NCI-H2196 (cell line): ENCODE data around the gene LTC4S.

Experiments
- DNase-seq: peaks from one replicate; lab custom pipeline; 2025; ENCODE audit not compliant: unreplicated experiment; lab: John Stamatoyannopoulos, UW

LTC4S gene

DNA sequence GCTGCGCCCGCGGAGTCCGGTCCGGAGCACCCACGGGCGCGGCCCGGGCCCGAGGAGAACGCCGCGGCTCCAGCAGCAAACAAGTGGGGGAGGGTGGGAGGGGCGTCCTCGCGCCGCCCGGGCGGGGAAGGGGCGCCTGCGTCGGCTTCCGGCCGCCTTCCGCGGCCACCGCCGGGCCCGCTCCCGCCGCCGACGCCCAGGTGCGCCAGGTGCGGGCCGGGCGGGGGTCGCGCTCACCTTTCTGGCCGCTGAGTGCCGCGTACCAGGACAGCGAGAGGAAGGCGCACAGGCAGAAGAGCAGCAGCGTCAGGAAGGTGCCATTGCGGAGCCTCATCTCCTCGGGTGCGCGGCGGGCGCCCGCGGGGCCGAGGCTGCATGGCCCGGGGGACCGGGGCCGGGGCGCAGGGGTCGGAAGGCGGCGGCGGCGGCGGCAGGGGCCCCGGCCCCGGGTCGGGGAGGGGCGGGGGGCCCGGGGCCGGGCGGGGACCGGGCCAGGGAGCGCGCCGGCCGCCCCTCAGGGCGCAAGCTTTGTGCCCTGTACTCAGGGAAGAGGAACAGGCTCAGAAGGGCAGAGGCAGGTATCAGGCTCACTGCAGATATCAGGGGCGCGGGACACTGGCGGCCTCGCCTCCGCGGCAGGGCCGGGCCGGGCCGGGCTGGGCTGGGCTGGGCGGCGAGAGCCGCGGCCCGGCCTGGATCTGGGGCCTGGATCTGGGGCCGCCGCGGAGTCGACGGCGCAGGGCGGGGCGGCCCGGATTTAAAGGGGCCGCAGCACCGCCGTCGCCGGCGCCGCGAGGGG is 12.7 kb downstream of the LTC4S start, which contains the start of gene MGAT4B:
MGAT4B (minus strand) TSS at position 617 of the 799 bp plus-strand sequence; CDS start at position 334, 283 bp downstream.
- peak; percentile 74 for DNase-seq

DNA sequence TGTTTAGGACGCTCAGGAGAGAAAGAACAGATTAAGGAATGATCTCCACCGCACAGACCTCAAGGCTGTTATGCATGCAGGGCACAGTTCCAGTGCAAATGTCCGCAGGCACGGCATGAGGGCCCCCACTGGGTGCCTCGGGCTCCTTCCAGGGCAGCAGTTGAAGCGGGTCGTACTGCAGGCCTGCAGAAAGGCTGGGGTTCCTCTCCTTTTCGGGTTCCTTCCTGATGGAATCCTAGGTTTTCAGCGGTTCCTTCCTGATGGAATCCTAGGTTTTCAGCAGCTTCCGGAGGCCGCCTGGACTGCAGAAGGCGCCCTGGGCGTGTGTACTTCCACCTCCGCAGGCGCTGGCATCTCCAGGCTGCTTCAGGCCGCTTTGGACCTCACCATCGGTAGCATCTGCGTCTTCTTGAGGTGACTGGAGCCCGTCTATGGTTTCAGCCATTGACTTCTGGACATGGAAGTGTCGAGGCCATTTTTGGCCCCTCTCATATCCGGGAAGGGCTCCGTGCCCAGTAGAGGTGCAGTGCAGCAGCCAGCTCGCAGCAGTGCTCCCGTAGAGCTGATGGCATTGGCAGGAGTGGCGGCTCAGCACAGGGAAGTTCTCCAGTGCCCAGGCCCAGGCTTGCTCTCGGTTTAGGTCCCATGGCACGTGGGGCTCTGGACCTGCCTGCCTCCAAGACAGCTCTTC is 18.5 kb downstream of the LTC4S start:
- DNase-seq, result no peak

DNA sequence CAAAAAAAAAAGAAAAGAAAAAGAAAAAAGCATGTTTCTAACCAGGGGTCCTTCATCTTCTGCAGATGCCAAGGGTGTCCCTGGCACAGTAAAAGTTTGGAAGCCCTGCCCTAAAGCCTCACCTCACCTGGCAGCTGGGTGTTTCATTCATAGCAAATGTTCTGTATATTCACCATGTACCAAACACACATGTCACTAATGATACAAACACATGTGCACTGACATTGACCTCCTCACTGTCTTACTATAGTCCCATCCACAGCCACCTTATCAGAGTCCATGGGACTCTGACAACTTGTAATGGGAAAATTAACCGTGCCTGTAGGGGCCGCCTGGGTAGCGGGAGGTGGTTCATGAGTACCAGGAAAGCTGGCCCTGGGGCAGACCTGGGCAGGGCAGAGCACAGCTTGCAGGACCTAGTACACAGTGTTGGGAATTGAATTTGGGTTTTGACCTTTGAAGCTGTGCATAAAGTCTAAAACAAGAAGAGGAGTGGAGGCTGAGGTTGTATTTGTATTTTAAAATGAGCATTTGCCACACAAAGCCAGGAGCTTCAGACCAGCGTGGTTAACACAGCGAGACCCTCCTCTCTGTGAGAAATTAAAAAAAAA is 19.3 kb downstream of the LTC4S start:
- no peak for DNase-seq

DNA sequence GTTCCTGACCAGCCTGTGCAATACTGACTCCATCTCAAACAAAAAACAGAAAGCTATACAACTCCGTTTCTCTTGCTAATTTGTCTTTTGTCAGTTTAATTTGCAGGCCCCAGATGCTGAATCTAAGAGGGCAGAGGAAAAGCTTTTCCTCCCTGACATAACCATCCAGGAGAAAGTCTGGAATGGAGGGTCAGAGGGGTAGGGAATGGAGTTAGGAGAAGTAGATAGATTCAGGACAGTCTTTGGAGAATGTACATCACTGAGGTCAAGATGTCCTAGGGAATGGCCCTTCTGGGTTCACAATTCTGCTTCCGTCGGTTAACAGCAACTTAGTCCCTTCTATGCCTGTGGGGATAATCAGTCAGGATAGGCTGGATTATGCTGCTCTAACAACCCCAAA is 20.3 kb downstream of the LTC4S start:
- no peak for DNase-seq

DNA sequence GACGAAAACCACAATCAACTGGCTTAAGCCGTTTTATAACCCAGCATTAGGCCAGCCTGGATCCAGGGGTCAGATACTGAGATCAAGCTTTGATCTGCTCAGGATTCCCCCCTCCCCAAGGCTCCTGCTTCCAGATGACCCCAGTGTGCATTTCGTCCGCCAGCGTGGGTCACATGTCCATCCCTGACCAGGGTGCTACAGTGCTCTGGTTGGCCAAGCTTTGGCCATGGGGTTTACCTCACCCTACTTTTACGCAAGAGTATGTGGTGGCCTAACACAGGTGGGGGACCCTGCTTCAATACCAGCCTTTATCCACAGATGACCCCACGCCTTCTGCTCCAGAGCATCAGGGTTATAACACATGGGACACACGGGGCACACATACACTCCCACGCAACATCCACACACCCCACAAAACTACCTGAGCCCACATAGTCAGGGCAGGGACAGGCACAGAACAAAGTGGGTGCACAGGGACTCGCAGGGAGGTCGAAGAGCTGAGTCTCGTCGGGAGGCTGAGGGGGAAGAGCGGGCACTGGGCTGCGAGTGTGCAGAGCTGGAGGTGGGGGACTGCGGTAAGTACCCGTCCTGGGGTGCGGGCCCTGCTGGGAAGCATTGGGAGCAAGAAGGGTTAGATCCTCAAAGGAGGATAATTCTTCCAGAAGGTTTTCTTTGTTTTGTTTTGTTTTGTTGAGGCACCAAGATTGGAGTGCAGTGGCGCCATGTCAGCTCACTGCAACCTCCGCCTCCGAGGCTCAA is 21.9 kb downstream of the LTC4S start:
- DNase-seq, result no peak

DNA sequence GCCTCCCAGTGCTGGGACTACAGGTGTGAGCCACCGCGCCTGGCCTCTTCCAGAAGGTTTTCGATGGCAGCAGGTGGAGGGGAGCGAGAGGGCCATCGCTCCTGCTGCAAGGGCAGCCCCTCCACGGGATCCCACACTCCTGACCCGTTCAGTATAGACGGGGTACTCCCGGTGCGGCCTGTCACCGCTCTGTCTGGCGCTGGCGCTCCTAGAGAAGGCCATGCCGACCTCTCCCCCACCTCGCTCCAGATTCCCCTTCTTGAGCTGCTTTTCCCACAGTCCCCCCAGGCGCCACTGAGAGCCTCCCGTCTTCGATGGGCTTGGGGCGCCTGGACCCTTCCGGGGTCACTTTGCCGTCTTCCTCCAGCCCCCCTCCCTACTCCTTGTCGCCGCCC is 22.6 kb downstream of the LTC4S start:
- no peak for DNase-seq

DNA sequence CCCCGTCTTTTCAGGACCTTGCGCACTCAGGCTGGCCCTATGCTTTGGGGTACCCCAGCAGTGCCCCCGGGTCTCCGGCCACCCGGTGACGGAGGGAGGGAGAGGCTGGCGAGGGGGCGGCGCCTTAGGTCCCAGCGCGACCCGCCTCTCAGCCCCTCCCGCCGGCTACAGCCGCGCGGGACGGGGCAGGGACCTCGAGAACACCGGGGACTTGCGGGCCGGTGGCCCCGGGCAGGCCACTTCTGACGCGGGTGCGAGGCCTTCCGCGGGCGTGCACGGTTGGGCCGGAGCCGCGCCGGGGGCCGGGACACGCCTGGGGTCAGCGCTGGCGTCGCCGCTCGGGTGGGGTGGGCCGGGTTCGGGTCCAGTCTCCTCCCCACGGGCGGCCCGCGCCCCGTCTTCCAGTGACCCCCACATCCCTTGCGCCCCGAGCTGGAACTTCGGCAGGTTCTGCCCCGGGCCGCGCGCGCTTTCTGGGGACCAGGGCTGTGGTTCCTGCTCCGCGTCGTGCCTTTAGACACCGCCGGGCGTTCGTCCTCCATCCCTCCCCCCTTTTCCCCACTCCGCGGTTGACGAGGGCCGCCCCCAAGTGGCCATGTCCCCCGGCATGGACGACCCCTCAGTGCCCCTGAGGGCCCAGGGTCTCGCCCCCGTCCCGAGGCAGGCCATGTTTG is 23.1 kb downstream of the LTC4S start:
- no peak for DNase-seq

DNA sequence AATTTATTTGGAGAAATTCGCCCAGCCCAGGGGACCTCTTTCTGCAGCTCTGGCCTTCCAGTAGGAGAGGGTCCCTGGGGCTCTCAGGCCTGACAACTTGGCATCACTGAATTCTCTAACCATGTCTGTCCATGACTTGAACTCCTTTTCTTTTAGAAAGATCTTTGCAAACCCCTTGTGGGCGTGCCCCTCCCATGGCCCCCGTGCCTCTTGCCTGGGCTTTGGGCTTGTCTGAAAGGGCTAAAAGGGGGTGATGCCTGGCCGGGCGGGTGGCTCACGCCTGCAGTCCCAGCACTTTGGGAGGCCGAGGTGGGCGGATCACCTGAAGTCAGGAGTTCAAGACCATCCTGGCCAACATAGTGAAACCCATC is 23.7 kb downstream of the LTC4S start:
- DNase-seq, result no peak

DNA sequence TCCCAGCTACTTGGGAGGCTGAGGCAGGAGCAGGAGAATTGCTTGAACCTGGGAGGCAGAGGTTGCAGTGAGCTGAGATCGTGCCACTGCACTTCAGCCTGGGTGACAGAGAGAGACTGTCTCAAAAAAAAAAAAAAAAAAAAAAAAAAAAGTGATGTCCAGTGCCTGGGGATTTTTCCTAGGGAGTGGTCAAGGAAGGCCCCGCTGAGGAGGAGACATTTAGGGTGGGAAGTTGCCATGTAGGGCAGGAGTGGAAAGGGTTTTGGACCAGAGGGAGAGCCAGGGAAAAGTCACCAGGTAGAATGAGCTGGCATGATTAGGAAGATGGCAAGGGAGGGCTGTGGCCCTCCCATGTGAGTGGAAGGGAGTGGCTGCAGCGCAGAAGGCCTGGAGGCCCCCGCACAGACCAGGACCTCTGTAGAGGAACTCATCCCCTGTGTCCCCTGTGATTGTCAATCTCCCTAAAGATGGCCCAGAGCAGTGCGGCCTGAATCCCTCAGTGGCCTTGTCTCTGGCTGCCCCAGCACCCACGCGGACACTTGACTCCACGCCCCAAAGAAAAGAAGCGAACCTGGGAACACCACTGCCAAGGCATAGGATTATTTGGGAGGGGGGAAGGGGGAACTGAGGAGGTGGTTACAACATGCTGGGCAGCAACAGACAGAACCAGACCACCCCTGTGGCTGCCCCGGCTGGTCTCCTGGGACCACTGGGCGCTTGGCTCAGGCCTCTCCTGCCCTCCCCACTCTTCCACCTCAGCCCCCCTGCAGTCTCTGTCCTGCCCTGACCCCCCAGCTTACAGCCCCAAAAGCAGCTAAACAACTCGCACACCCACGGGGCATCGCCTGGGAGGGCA is 24.3 kb downstream of the LTC4S start:
- DNase-seq, result no peak

DNA sequence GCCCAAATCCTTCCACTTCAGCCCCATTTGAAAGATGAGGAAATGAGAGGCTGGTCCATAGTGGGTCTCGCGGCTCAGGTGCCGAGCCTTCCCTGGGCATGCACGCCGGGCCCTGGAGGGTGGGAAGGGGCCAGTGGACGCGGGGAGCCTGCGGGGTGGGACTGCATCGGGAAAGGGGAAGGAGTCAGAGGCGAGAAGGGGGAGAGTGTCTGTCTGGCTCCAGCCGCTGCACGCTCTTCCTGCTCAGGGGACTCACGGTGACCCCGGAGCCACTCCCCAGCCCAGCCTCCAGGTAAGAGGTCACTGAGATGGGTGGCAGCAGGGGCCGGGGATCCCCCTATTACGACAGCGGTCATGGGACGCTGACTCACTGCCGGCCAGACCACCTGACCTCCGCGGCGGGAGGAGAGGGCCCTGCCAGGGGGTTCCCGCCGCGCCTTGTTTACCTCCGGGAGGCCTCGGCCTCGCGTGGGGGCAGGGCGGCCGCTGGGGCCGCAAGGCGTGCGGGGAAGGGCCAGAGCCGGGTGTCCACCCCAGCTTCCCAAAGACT is 25.0 kb downstream of the LTC4S start:
- peak; percentile 92 for DNase-seq

DNA sequence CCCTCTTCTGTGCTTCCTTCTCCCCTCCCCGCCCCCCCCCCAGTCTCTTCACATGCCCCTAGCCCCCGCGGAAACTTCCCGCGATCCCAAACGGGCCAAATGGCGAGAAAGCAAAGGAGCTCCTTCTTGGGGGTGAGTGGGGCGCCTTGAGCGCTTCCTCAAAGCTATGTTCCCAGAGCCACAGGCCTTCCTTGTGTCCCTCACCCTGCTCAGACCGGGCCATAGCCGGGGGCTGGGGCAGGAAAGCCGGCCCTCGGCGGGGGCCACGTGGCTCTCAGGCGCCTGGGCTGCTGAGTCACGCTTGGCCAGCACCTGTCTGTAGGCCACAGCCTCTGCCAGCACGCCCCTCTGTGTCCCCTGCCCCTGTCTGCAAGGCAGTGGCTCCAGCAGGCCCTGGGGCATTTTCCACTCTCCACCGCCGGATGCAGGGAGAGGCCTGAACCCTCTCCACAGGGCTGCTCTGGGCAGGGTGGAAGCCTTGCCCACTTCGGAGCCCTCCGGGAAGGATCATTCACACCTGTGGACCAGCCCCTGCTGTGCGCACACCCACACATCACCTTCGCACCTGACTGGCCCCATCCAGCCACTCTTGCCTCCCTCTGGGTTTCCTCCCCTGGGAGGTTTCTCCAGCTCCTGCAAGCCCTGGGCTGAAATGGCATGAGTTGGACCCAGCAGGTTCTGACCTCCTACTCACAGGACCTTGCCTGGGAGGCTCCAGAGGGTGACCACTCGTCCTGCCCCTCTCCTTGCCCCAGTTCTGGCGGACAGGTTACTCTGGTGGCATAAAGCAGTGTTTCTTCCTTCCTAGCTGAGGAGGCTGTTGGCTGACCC is 25.7 kb downstream of the LTC4S start:
- peak; percentile 75 for DNase-seq

DNA sequence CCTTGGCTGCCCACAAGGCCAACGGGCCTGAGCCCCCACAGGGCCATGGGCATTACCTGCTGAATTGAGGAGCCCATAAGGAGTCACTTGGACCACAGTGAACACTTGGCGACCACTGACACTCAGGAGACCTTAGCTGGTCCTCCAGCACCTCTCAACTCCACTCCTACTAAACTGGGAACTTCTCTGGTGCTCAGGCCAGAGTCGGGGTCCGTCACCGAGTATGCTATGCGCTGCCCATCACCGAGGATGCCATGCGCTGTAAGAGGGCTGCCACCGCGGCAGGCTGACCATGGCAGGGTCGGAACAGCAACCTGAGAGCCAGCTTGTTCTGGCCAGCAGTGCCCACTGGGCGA is 26.3 kb downstream of the LTC4S start:
- peak; percentile 41 for DNase-seq

DNA sequence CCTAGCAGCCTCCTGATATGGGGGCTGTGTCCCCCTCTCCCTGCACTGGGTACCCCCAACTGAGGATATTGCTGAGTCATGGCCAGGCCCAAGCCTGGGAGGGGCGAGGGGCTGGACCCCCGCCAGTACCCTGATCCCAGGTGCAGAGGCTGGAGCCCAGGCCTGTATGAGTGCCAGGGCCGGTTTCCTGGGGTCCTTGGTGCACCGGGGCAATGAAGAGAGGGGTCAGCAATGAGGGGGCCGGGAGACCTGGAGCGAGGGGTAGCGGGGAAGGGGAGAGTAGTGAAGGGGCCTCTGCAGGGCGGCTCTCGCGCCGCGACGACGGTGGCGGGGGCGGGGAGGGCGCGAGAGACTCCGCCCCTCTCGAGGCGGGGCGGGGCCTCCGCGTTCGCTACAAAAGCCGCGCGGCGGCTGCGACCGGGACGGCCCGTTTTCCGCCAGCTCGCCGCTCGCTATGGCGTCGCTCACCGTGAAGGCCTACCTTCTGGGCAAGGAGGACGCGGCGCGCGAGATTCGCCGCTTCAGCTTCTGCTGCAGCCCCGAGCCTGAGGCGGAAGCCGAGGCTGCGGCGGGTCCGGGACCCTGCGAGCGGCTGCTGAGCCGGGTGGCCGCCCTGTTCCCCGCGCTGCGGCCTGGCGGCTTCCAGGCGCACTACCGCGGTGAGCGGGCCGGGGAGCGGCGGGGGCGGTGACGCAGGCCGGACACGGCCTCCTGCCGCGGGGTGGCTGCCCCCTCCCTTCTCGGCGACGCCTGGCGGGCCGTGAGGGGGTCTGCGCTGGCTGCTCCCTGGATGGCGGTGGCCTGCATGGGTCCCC is 26.9 kb downstream of the LTC4S start, which contains the start of gene SQSTM1:
SQSTM1 (plus strand) TSS at position 423 of the 815 bp plus-strand sequence; CDS start at position 455, 32 bp downstream.
- peak; percentile 80 for DNase-seq

DNA sequence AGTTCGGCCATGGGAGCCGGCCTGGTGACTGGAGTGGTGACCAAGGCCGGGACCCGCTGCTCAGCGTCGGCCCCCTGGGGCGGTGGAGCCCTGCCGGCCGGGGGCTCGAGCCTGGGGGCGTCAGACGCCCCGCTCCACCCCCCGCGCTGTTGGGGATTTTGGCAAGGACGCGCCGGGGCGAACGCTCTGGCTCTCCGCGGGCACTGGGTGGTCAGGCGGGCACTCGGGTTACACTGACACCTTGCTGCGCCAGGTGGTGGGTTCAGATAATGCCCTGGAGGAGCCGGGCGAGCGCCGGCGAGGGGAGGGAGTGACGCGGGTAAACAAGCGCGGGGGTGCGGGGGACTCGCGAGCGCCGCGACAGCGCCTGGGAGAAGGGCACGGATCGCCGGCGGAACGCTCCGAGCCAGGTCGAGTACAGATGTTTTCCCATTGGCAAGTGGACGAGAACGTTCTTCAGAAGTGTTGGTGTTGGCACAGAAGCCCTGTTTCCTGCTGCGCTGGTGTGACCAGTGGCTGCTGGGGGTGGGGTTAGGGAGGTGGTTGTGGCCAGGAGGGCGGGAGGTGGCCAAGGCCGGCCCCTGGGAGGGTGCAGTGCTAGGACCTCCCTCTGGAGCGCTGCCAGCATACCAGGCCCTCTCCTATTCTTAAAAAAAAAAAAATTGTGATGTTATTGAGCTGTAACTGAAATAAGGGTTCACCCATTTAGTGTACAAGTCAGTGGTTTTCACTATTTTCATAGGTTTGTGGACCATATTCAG is 27.7 kb downstream of the LTC4S start:
- DNase-seq, result peak; percentile 92

DNA sequence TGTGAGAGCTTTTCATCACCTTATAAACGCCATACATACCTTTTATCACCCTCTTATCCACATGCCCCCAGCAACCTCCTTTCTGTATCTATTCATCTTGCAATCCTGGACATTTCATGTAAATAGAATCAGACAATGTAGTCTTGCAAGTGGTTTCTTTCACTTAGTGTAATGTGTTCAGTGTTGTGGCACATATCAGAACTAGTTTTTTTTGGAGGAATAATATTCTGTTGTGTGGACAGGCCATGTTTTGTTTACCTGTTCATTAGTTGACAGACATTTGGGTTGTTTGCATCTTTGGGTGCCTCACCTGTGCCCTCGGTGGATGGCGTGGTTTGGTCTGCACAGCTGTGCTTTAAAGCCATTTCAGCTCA is 28.3 kb downstream of the LTC4S start:
- DNase-seq, result no peak

DNA sequence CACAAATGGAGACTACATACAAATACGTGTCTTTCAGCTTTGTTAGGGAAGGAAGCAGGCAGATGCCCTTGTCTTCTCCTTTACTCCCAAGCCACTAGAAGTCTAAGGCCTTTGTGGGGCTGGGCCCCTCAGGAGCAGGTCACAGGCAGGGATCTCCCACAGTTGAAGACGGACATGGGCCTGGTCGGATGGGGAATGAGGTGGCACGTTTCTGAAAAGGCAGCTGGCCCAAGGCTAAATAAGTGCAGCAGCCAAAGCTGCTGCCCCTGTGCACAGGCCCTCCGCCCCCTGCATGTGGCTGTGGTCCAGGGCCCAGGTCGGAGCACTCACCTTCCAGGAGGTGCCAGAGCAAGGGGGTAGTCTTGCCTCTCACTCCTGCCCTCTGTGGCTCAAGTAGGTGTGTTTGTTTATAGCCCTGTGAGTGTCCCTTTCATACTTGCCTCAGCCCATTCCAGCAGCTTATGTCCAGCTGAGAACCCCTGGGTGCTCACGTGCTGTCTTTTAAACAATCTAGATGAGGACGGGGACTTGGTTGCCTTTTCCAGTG is 28.7 kb downstream of the LTC4S start:
- no peak for DNase-seq
